K562 (cell line): Measurements from ENCODE around the gene LMAN2L.

Experiments
- CEBPB ChIP-seq: fragments of 450-650 bp; IDR thresholded peaks from 2 replicates; pipeline ENCODE4 v1.6.1; 2016; ENCODE audit warnings: missing genetic modification characterization, missing compliant biosample characterization
- ELF4 ChIP-seq: fragments of 450-650 bp; formaldehyde crosslinking; IDR thresholded peaks from 2 replicates; pipeline ENCODE4 v1.4.0; 2022; ENCODE audit warnings: missing genetic modification characterization
- FOXA1 ChIP-seq: fragments of 450-650 bp; IDR thresholded peaks from 2 replicates; pipeline ENCODE4 v1.6.1; 2016; ENCODE audit warnings: mild to moderate bottlenecking, borderline replicate concordance
- PCBP2 ChIP-seq: fragments of 200-400 bp; formaldehyde crosslinking; IDR thresholded peaks from 2 replicates; pipeline ENCODE4 v1.6.1; 2018; ENCODE audit warnings: low read length, low read depth, mild to moderate bottlenecking, moderate library complexity; ENCODE audit not compliant: poor library complexity, severe bottlenecking
- RCOR1 ChIP-seq, 2 experiments: IDR thresholded peaks; 2 replicates each; pipeline ENCODE4 v1.6.1; 2012; ENCODE audit warnings: low read depth in 2 of 2, low read length in 2 of 2, borderline replicate concordance in 1 of 2, improper control_type of control experiment in 1 of 2
- TCF15 ChIP-seq: fragments of 250-450 bp; sonication (Bioruptor Pico); IDR thresholded peaks from 2 replicates; pipeline ENCODE4 v1.8.0; 2022; ENCODE audit warnings: moderate library complexity, mild to moderate bottlenecking, inconsistent platforms

GRCh38 chr2:96772903-96773671, 33.2 kb upstream of the LMAN2L start:
- no peak for TF ChIP-seq ELF4 (CRISPR knock-in tag)
- TF ChIP-seq PCBP2, result no peak
- no peak for TF ChIP-seq RCOR1 (IDR thresholded peaks at IDR 0.05; ENCODE audit: borderline replicate concordance in 1 of 2, low read depth in 2 of 2, low read length in 2 of 2)
- TF ChIP-seq TCF15 (CRISPR knock-in tag), result no peak
- no peak for TF ChIP-seq CEBPB (tag)
- no peak for TF ChIP-seq FOXA1
